GM23248 (cell line): Measurements from ENCODE around the gene CDHR1. TPM values are rescaled to one million over a fixed set of nuclear protein-coding genes. Genes with fewer than 3 reads are reported as not detected.

ENCODE experiments used
- DNase-seq: peaks from one replicate; pipeline ENCODE4 v3.0.0-alpha.2; 2015
- H2AFZ ChIP-seq: fragments of 200-600 bp; sonication (generic); 2 replicates; pipeline ENCODE4 v1.6.1; 2016; ENCODE audit warnings: antibody characterized with exemption
- H3F3A ChIP-seq: fragments of 200-600 bp; sonication (generic); 2 replicates; pipeline ENCODE4 v1.6.1; 2016; ENCODE audit warnings: mild to moderate bottlenecking, antibody characterized with exemption, mixed run types; ENCODE audit not compliant: insufficient read depth
- H3K27ac ChIP-seq: fragments of 200-600 bp; sonication (generic); 2 replicates; pipeline ENCODE4 v1.5.1; 2016; ENCODE audit warnings: mild to moderate bottlenecking
- H3K27me3 ChIP-seq: fragments of 200-600 bp; sonication (generic); replicated peaks from 2 replicates; pipeline ENCODE4 v1.6.1; 2016; ENCODE audit warnings: mild to moderate bottlenecking; ENCODE audit not compliant: insufficient read depth
- H3K36me3 ChIP-seq: fragments of 200-600 bp; sonication (generic); 2 replicates; pipeline ENCODE4 v1.6.1; 2016; ENCODE audit warnings: low read depth, mild to moderate bottlenecking
- H3K4me1 ChIP-seq: fragments of 200-600 bp; sonication (generic); 2 replicates; pipeline ENCODE4 v1.6.1; 2016; ENCODE audit warnings: mild to moderate bottlenecking; ENCODE audit not compliant: insufficient read depth
- H3K4me2 ChIP-seq: fragments of 200-600 bp; sonication (generic); one replicate; pipeline ENCODE4 v1.6.1; 2016; ENCODE audit warnings: mild to moderate bottlenecking; ENCODE audit not compliant: unreplicated experiment
- H3K4me3 ChIP-seq: fragments of 200-600 bp; sonication (generic); 2 replicates; pipeline ENCODE4 v1.5.1; 2016; ENCODE audit warnings: mild to moderate bottlenecking
- H3K79me2 ChIP-seq: fragments of 200-600 bp; sonication (generic); 2 replicates; pipeline ENCODE4 v1.6.1; 2016; ENCODE audit warnings: mild to moderate bottlenecking; ENCODE audit not compliant: insufficient read depth
- H3K9ac ChIP-seq: fragments of 200-600 bp; sonication (generic); 2 replicates; pipeline ENCODE4 v1.6.1; 2016; ENCODE audit warnings: mild to moderate bottlenecking
- H3K9me2 ChIP-seq: fragments of 200-600 bp; sonication (generic); 2 replicates; pipeline ENCODE4 v1.6.1; 2016; ENCODE audit warnings: mixed run types, mild to moderate bottlenecking, moderate library complexity; ENCODE audit not compliant: insufficient read depth
- H3K9me3 ChIP-seq: fragments of 200-600 bp; sonication (generic); one replicate; pipeline ENCODE4 v1.6.1; 2017; ENCODE audit warnings: low read depth
- H4K20me1 ChIP-seq: fragments of 200-600 bp; sonication (generic); 2 replicates; pipeline ENCODE4 v1.6.0; 2016; ENCODE audit not compliant: insufficient read depth
- EZH2 ChIP-seq: fragments of 200-600 bp; sonication (generic); IDR thresholded peaks from 2 replicates; pipeline ENCODE4 v1.6.1; 2018; ENCODE audit warnings: antibody characterized with exemption, mild to moderate bottlenecking; ENCODE audit not compliant: insufficient read depth, poor library complexity, severe bottlenecking
- EZH2phosphoT487 ChIP-seq: fragments of 200-600 bp; sonication (generic); IDR thresholded peaks from 2 replicates; pipeline ENCODE4 v1.6.1; 2018; ENCODE audit warnings: antibody characterized with exemption, moderate library complexity, mild to moderate bottlenecking, low read depth; ENCODE audit not compliant: insufficient read depth
- WGBS, 2 experiments: methylation state at CpG; one replicate each; pipeline ENCODE4 v1.1.6; 2015 to 2017; ENCODE audit warnings: low lambda C conversion rate in 2 of 2, low coverage in 1 of 2; ENCODE audit errors: missing lambda C conversion rate in 2 of 2; 5-methylcytosine and 5-hydroxymethylcytosine counted together
- in situ Hi-C: fragments of 300-500 bp; cut with MboI; formaldehyde crosslinking; loops from 2 replicates; pipeline ENCODE4 v1.15.0; 2020
- polyA plus RNA-seq: library from polyadenylated mRNA; unstranded; fragments of >200 nt; fragmentation: Nextera tagmentation; extraction: Ambion mirVana; gene quantifications from 2 replicates; pipeline ENCODE4 v1.2.1, GENCODE V29; 2016
- total RNA-seq: library from RNA; depleted of rRNA; stranded (reverse); fragments of >200 nt; shearing (Covaris generic); gene quantifications from 2 replicates; pipeline ENCODE4 v1.2.3, GENCODE V29; 2014

CDHR1 gene
- total and polyA plus RNA-seq, 2 experiments from 2014 or later, result not detected

GRCh38 chr10:84258034-84258695 lies 63.8 kb downstream of the CDHR1 start:
- DNase-seq, result no peak
- Histone ChIP-seq H2AFZ (no peak overlapping the region), H3K27me3 (peaks cover 4% of the 10 kb centered on the region; the same call in 1 of the 2 replicates), H3K9me3 (no peaks in the 10 kb centered on the region), H3K36me3 (no peaks in the 10 kb centered on the region), H3K4me1 (no peaks in the 10 kb centered on the region), H3K4me3 (no peak overlapping the region), H3F3A (no peaks in the 10 kb centered on the region), H3K9me2 (no peaks in the 10 kb centered on the region), H3K9ac (no peak overlapping the region), H3K79me2 (no peaks in the 10 kb centered on the region), H3K4me2 (no peak overlapping the region), H4K20me1 (no peaks in the 10 kb centered on the region), H3K27ac (no peak overlapping the region)
- in situ Hi-C loops, result no loop called here
- WGBS, 2 experiments, result 58 to 63% methylated on average over 7 of the region's 7 CpGs
- TF ChIP-seq EZH2 (no peak), EZH2phosphoT487 (no peak)

- Histone ChIP-seq H3K79me2 (no peaks in the 10 kb centered on the region), H3K27ac (no peak overlapping the region), H3K9me2 (no peaks in the 10 kb centered on the region), H3K27me3 (no peaks in the 10 kb centered on the region; the same call in 1 of the 2 replicates), H3K9ac (no peak overlapping the region), H4K20me1 (no peaks in the 10 kb centered on the region), H3K4me1 (no peaks in the 10 kb centered on the region), H3K4me3 (no peak overlapping the region), H3K36me3 (no peaks in the 10 kb centered on the region), H3K4me2 (no peak overlapping the region), H3F3A (no peaks in the 10 kb centered on the region), H3K9me3 (no peaks in the 10 kb centered on the region), H2AFZ (no peak overlapping the region)
- no peak for DNase-seq
- in situ Hi-C loops, result loop anchor here (5.0 kb wide), 1 partner anchor 281 kb away; no protein-coding TSS in a partner anchor
- TF ChIP-seq EZH2phosphoT487, result no peak
- TF ChIP-seq EZH2, result no peak
- WGBS, 2 experiments, result 61 to 65% methylated on average over 7 of the region's 7 CpGs
Measured at GRCh38 chr10:84261236-84261915, 67.0 kb downstream of the CDHR1 start.

GRCh38 chr10:84262190-84262956 lies 68.0 kb downstream of the CDHR1 start:
- Histone ChIP-seq H2AFZ (no peak overlapping the region), H3K27me3 (no peaks in the 10 kb centered on the region; the same call in 1 of the 2 replicates), H3F3A (no peaks in the 10 kb centered on the region), H4K20me1 (no peaks in the 10 kb centered on the region), H3K4me1 (0 out of 2 replicates have a peak, but pooled peaks cover under 1% of the 10 kb centered on the region), H3K9me2 (no peaks in the 10 kb centered on the region), H3K27ac (no peak overlapping the region), H3K4me3 (no peak overlapping the region), H3K9me3 (no peaks in the 10 kb centered on the region), H3K36me3 (no peaks in the 10 kb centered on the region), H3K4me2 (no peak overlapping the region), H3K79me2 (no peaks in the 10 kb centered on the region), H3K9ac (no peak overlapping the region)
- TF ChIP-seq EZH2phosphoT487, result no peak
- no peak for TF ChIP-seq EZH2
- in situ Hi-C loops, result loop anchor here (5.0 kb wide), 1 partner anchor 280 kb away; no protein-coding TSS in a partner anchor
- no peak for DNase-seq
- 65 to 67% methylated on average over 13 of the region's 13 CpGs for WGBS, 2 experiments

GRCh38 chr10:84263716-84264115 lies 69.4 kb downstream of the CDHR1 start:
- Histone ChIP-seq H3K9me3 (no peaks in the 10 kb centered on the region), H3K36me3 (no peaks in the 10 kb centered on the region), H4K20me1 (no peaks in the 10 kb centered on the region), H3K9ac (no peak overlapping the region), H3K4me3 (no peak overlapping the region), H3K79me2 (no peaks in the 10 kb centered on the region), H2AFZ (no peak overlapping the region), H3F3A (peaks cover under 1% of the 10 kb centered on the region; the same call in 1 of the 2 replicates), H3K4me2 (no peak overlapping the region), H3K27me3 (no peaks in the 10 kb centered on the region; the same call in 1 of the 2 replicates), H3K27ac (no peak overlapping the region), H3K9me2 (no peaks in the 10 kb centered on the region), H3K4me1 (peaks cover 7% of the 10 kb centered on the region; the same call in 1 of the 2 replicates)
- TF ChIP-seq EZH2phosphoT487 (no peak), EZH2 (no peak)
- in situ Hi-C loops, result loop anchor here (5.0 kb wide), 1 partner anchor 279 kb away; no protein-coding TSS in a partner anchor
- no peak for DNase-seq
- 38 to 46% methylated on average over 5 of the region's 5 CpGs for WGBS, 2 experiments
